ENCODE data around the gene SH3GLB1. TPM values are rescaled to one million over a fixed set of nuclear protein-coding genes. Genes with fewer than 3 reads are reported as not detected.

SH3GLB1 gene
- total and polyA plus RNA-seq, 2 donors (not counting 1 experiment from before 2014, with no cell fraction given): 13.2 to 57.3 TPM

DNA sequence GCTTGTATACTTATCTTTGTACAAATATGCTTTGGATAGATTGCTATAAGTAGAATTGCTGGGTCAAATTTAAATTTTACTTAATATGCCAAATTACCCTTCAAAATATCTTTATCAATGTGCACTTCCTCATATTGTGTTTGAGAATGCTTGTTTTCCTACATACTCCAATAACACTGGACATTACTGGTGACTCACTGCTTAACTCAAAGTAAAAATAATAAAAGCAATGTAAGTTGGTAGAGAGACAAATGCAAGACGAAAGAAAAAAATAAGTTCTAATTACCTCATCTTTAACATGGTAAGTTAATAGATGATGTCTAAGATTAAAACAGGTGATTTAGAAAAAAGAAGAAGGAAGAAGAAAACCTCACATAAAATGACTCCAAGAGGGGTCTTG lies 7.9 kb upstream of the SH3GLB1 start:
- TF ChIP-seq EZH2 (IDR thresholded peaks at IDR 0.05; ENCODE audit: borderline replicate concordance, insufficient read depth, low read depth, low read length, poor library complexity, severe bottlenecking): no peak
- TF ChIP-seq, protein P1, sequence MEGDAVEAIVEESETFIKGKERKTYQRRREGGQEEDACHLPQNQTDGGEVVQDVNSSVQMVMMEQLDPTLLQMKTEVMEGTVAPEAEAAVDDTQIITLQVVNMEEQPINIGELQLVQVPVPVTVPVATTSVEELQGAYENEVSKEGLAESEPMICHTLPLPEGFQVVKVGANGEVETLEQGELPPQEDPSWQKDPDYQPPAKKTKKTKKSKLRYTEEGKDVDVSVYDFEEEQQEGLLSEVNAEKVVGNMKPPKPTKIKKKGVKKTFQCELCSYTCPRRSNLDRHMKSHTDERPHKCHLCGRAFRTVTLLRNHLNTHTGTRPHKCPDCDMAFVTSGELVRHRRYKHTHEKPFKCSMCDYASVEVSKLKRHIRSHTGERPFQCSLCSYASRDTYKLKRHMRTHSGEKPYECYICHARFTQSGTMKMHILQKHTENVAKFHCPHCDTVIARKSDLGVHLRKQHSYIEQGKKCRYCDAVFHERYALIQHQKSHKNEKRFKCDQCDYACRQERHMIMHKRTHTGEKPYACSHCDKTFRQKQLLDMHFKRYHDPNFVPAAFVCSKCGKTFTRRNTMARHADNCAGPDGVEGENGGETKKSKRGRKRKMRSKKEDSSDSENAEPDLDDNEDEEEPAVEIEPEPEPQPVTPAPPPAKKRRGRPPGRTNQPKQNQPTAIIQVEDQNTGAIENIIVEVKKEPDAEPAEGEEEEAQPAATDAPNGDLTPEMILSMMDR (IDR thresholded peaks at IDR 0.05): no peak
- no peak for ATAC-seq (ENCODE audit: low read depth)
- ChIA-PET POLR2A (no interaction called here), CTCF (interaction anchor here (1.4 kb wide), 1 partner anchor 316 kb away, joined by 4 read pairs; no protein-coding TSS in a partner anchor)
- no peaks in the 10 kb centered on the region for H3K9me3 ChIP-seq (ENCODE audit: control extremely low read depth in 1 of 3, control insufficient read depth in 2 of 3, insufficient read depth in 1 of 3, low read length in 2 of 3)
- intact Hi-C loops (cut with micrococcal nuclease): no loop called here
- H3K9ac ChIP-seq (ENCODE audit: low read length): no peak overlapping the region
- no peaks in the 10 kb centered on the region for H3K4me1 ChIP-seq (ENCODE audit: control insufficient read depth in 2 of 2, insufficient read depth in 2 of 2, low read length in 2 of 2)
- WGBS (ENCODE audit: insufficient coverage): no CpG with 5 or more reads among the region's 1 CpG
- H3K79me2 ChIP-seq (ENCODE audit: control insufficient read depth, insufficient read depth, low read length): no peaks in the 10 kb centered on the region
- no peak overlapping the region for H3K4me2 ChIP-seq (replicated peaks; ENCODE audit: low read depth, low read length, poor library complexity, severe bottlenecking)
- Mint-ChIP-seq H3K9me3 (ENCODE audit: insufficient read depth) (no peaks in the 10 kb centered on the region), H3K4me1 (no peaks in the 10 kb centered on the region), H3K27me3 (no peaks in the 10 kb centered on the region), H3K4me3 (no peak overlapping the region), H3K27ac (no peak overlapping the region)
- DNase-seq: no peak
- H3K27ac ChIP-seq (ENCODE audit: low read length in 2 of 2): no peak overlapping the region
- no peak overlapping the region for H3K4me3 ChIP-seq (ENCODE audit: control extremely low read depth in 1 of 5, extremely low read depth in 1 of 5, insufficient read depth in 1 of 5, low read depth in 2 of 5, low read length in 4 of 5)
- no peaks in the 10 kb centered on the region for H3K36me3 ChIP-seq (replicated peaks in 1 of 2; ENCODE audit: control extremely low read depth in 1 of 2, control insufficient read depth in 1 of 2, extremely low read depth in 1 of 2, insufficient read depth in 2 of 2, low read length in 1 of 2)
- no peaks in the 10 kb centered on the region for H3K27me3 ChIP-seq (replicated peaks in 1 of 4; ENCODE audit: control extremely low read depth in 1 of 4, control insufficient read depth in 3 of 4, insufficient read depth in 4 of 4, low read length in 3 of 4)
- no peak overlapping the region for H2AFZ ChIP-seq (ENCODE audit: insufficient read depth, low read depth, low read length, poor library complexity, severe bottlenecking)
- no peaks in the 10 kb centered on the region for H4K20me1 ChIP-seq (ENCODE audit: control insufficient read depth, insufficient read depth, low read length, poor library complexity, severe bottlenecking)

DNA sequence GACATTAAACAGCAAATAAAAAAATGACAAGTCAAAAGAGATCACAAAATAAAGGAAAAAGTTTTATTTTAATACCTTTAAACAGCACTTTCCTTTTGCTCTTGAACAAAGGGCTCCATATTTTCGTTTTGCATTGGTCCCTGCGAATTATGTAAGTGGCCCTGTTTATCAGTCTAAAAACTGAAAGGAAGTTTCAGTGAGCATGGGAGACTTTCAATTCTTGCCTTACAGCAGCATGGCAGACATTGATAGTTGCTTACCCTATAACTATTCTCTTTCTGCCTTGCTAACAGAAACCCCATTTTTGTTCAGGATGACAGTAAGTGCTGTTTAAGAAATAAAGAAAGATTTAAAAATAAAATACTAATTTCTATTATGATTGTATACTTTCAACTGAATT lies 5.2 kb upstream of the SH3GLB1 start:
- H3K4me3 Mint-ChIP-seq: no peak overlapping the region
- H3K27me3 ChIP-seq (replicated peaks in 1 of 4; ENCODE audit: control extremely low read depth in 1 of 4, control insufficient read depth in 3 of 4, insufficient read depth in 4 of 4, low read length in 3 of 4): no peaks in the 10 kb centered on the region
- H3K36me3 ChIP-seq (replicated peaks in 1 of 2; ENCODE audit: control extremely low read depth in 1 of 2, control insufficient read depth in 1 of 2, extremely low read depth in 1 of 2, insufficient read depth in 2 of 2, low read length in 1 of 2): no peaks in the 10 kb centered on the region
- intact Hi-C loops (cut with micrococcal nuclease): no loop called here
- H3K9ac ChIP-seq (ENCODE audit: low read length): no peak overlapping the region
- H2AFZ ChIP-seq (ENCODE audit: insufficient read depth, low read depth, low read length, poor library complexity, severe bottlenecking): no peak overlapping the region
- H3K9me3 Mint-ChIP-seq (ENCODE audit: insufficient read depth): no peaks in the 10 kb centered on the region
- POLR2A ChIA-PET: no interaction called here
- no peak overlapping the region for H3K4me2 ChIP-seq (replicated peaks; ENCODE audit: low read depth, low read length, poor library complexity, severe bottlenecking)
- peaks cover 14% of the 10 kb centered on the region for H3K4me1 Mint-ChIP-seq
- H4K20me1 ChIP-seq (ENCODE audit: control insufficient read depth, insufficient read depth, low read length, poor library complexity, severe bottlenecking): no peaks in the 10 kb centered on the region
- peaks cover 6 to 7% of the 10 kb centered on the region in 2 donors for H3K4me1 ChIP-seq (ENCODE audit: control insufficient read depth in 2 of 2, insufficient read depth in 2 of 2, low read length in 2 of 2)
- H3K27ac Mint-ChIP-seq: no peak overlapping the region
- no peak overlapping the region for H3K27ac ChIP-seq (ENCODE audit: low read length in 2 of 2)
- no CpG with 5 or more reads among the region's 2 CpGs for WGBS (ENCODE audit: insufficient coverage)
- H3K79me2 ChIP-seq (ENCODE audit: control insufficient read depth, insufficient read depth, low read length): no peaks in the 10 kb centered on the region
- TF ChIP-seq EZH2 (IDR thresholded peaks at IDR 0.05; ENCODE audit: borderline replicate concordance, insufficient read depth, low read depth, low read length, poor library complexity, severe bottlenecking): no peak
- TF ChIP-seq, protein P1 (IDR thresholded peaks at IDR 0.05): no peak
- H3K27me3 Mint-ChIP-seq: no peaks in the 10 kb centered on the region
- DNase-seq (no peak), ATAC-seq (ENCODE audit: low read depth) (no peak)
- no peak overlapping the region for H3K4me3 ChIP-seq (ENCODE audit: control extremely low read depth in 1 of 5, extremely low read depth in 1 of 5, insufficient read depth in 1 of 5, low read depth in 2 of 5, low read length in 4 of 5)
- H3K9me3 ChIP-seq (ENCODE audit: control extremely low read depth in 1 of 3, control insufficient read depth in 2 of 3, insufficient read depth in 1 of 3, low read length in 2 of 3): no peaks in the 10 kb centered on the region
- CTCF ChIA-PET: no interaction called here
